A172 (cell line): ENCODE measurements around the gene CHRNA7. TPM values are rescaled to one million over a fixed set of nuclear protein-coding genes. Genes with fewer than 3 reads are reported as not detected.

Source experiments
- DNase-seq: peaks from one replicate; pipeline ENCODE4 v3.0.0-alpha.2; 2015; ENCODE audit warnings: low spot score
- total RNA-seq: library from RNA; depleted of rRNA; stranded (reverse); fragments of >200 nt; shearing (Covaris generic); gene quantifications from 2 replicates; pipeline ENCODE4 v1.2.3, GENCODE V29; 2014

The CHRNA7 gene
- total RNA-seq, 1 experiment from 2014 or later = 0.19 TPM

- DNase-seq = no peak
Observed at GRCh38 chr15:32089851-32090359, 59.6 kb downstream of the CHRNA7 start.

DNA sequence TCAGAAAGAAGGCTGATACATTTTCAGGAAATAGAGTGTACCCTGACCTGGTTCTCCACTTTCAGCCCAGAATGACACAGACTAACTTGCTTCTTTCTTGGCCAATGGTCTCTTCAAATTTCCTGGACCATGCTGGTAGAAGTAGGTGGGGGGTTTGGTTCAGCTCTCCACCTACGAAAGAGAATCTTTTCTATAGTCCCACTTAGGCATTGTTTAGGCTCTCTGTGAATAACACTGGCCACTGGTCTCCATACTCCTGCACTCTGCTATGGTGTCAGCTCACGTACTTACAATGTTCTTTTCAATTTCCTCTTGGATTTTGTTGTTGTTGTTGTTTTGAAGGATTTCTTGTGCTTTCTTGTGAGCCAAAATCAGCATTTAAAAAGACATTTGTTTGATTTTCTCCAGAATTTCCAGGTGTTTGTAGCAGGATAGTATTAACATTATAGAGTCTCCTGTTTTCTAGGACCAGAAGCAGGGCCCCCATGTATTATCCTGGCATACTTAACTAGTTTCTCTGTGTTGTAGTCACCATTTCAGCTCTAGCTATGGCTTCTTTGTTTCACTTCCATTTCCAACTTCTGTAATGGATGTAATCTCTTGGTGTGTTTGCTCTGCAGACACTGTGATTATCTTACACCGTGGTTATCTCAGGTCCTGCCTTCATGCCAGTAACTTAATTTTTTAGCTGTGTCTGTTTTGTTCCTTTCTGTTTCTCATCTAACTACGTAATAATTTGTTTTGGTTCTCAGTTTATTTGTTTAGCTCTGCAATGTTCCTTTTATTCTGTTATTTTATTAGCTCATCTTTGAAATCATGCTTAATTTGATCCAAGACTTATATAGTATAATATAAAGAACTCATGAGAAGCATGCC lies 61.4 kb downstream of the CHRNA7 start:
- DNase-seq = no peak

DNA sequence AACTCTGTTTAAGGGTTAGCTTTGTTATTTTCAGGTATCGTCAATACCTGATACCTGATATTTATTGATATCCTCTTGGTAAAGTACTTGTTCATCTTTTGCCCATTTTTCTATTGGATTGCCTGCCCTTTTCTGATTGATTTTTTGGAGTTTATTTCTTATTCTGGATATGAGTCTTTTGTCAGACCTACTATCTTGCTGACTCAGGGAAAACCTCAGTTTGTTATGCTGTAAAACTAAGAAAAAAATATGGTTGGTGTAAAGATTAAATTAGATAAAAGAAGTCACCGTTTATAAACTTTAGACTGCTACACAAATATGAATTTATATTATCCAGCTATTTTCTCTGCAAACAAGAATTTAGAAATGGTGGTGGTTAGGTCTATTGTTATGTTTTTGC lies 65.9 kb downstream of the CHRNA7 start:
- no peak for DNase-seq

DNA sequence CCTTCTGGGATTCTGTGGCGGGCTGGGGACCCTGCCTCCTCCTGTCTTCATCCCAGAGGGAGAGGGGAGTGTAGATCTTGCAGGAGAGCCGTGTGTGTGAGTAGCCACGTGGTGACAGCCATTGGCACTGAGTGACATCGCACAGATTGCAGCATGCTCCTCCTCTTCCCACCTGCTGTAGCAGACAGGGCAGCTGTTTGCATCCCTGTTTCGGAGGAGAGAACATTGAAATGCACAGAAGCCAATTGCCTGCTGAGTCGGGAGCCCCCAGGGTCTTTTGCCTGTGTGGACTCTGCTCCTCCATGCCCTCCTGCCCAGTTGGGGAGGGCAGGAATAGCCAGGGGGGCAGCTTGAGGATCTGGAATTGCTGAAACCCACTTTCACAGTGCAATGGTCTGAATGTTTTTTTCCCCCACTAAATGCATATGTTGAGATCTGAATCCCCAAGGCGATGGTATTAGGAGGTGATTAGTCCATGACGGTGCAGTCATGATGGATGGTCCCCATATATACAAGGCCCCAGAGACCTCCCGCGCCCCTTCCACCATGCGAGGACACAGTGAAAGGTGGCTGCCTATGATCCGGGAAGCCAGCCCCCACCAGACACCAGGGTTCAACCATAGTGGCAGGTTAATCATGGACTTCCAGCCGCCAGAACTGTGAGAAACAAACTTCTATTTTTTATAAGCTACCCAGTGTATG lies 66.8 kb downstream of the CHRNA7 start:
- DNase-seq = no peak

- DNase-seq = no peak
Observed at GRCh38 chr15:32098033-32098432, 67.7 kb downstream of the CHRNA7 start.

DNA sequence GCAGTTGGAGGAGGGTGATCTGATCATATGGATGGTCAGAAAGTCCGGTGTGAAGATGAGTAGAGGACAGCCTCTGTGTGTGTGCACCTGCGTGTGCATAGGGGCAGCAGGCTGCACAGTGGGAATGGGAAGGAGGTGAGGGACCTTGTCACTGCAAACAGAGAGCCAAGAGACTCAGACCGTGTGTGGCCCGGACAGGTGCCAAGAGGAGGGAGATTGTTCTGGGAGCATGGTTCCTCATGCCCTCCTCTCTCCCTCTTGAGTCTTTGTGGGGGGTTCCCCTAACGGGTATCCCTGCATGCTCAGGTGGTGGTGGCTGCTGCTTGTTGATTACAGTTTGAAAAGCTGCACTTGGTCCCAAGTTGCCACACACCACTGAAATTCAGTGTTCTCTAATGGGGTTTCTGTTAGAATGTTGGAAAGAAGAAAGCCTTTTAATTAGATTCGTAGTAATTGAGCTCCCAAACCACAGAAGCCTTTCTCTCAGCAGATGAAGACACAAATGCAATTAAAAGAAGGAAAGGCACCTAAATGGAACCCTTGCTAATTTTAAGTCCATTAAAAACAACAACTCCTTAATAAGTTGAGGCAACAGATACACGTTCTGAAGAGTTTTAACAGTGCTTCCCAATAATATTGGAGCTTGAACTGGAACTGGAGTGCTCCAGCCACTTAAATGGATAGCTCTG lies 68.9 kb downstream of the CHRNA7 start:
- no peak for DNase-seq

DNA sequence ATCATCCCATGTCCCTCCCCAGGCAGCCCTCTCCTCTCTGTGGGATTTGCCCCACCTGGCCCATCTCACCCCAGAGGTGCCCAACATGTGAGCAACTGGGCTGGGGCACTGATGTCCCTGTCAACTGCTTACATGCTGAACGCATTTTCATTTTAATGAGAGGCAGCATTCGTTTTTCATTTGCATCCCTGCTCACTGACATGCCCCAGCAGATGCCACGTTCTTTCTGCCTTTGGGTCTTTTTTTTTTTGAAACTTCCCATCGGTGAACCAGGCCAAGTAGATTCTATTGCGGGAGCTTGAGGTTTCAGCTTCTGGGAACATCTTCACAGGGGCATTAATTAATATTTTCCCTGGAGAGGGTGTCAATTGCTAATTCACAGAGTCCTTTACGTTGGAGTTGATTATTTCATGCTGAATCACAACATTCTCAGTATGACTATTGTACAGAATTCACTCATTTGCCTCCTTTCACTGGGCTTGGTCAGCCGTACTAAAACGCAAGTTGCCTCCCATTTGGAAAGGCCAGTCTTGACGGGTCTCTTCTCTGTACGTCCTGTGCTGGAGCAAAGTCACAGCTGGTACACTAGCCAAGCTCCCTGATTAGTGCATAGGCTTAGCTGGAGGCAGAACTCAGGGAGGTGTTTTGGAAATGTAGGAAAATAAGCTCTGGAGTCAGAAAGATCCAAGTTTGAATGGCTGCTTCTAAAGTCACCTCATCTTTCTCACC lies 69.8 kb downstream of the CHRNA7 start:
- no peak for DNase-seq

DNA sequence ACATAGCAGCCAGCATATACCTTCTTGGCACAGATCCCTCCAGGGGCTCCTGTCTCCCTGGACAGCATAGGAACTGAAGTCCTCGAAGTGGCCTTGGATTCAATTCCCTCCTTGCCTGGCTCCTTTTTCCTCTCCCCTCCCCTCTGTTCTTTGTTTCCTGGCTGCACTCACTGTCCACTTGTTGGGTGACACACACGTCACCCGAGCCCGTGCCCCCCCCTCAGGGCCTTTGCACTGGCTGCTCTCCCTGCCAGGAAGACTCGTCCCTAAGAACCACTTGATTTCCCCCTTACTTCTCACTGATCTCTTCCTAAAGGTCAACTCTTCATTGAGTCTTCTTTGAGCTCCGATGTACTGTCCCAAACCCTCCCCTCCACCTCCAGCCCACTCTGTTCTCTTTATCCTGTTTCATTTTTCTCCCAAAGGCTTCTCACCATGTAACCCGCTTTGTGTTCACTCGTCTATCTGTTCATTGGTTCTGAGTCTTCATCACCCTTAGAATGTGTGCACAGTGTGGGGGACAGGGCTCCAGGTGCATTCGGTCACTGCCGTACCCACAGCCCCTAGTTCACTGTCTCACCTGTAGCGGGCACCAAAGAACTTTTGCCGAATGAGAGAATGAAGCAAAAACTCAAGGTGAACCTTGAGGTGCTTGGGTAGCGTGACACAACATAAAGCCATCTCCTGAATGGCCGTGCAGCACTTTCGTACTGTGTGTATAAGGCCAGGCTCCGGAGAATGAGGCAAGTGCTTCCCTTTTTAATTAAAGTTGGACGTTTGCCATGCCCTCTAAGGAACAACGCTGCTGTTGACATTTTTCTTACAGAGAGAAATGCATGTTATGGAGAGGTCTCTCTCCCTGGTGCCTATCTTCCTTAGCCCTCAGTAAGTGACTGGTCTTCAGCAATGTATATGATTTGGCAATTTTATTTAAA lies 74.0 kb downstream of the CHRNA7 start:
- no peak for DNase-seq

GRCh38 chr15:32105258-32106241 lies 75.2 kb downstream of the CHRNA7 start:
- no peak for DNase-seq

DNA sequence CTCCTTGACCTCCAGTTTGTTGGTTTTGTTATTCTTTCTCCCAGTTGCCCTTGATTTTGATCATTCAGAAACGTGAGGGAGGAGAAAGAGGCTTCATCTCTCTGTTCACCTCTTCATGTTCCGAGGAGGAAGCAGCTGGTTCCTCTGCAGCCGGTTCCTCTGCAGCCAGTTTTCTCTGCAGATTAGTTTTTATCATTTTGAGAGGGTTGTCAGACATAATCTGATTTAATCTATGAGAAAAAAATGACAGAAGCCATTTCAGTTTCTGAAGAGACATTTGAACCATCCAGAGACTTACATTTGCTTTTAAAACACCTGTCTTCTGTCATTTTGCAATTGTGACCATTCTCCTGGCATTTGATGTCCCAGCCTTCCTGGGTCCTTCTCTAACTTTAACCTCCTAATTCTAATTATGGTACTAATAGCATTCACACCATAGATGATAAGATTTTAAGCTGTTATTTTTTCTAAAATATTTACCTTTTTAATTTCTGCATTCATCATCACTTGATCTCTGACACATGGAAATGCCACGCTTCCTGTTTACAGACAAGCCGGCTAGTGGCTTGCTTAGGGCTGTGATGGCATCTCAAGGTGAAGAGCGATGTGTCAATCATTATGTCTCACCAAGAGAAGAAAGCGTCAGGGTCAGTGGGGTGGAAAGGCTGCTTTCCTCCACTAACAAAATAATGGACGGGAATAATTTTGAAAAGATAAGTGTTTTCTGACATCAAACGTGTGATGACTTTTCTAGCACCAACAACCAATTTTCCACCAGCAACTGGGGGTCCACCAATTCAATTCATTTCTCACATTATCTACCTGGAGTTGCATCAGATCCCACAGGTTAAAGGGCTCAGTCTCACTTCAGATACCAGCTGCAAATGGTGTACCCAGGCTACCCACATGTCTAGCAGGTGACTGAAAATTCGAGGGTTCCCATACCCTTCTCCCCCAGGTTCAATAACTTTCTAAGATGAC lies 76.4 kb downstream of the CHRNA7 start:
- no peak for DNase-seq

DNA sequence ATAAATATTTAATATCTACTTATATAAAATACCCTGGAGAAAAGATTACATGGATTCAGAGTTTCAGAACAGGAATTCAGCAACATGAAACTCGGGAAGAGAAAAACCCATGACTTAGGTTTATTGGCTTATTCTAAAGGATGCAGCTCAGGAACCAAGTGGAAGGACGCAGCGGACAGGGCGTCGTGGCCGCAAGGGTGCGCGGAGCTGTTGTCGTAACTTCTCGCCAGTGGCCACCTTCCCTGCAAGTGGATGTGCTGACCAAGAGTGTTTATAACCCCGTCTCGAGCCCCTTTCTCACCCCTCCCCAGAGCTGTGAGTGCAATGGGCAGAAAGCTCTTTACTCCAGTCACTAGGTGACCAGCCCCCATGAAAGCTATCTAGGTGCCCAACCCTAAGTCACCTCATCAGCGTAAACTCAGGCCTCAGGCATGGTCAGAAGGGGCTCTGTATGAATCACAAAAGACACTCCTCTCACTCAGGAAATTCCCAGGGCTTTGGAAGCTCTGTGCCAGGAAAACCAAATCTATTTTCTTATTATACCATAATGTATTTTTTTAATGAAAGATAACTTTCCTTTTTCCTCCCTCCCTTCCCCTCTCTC lies 77.3 kb downstream of the CHRNA7 start:
- DNase-seq = no peak

DNA sequence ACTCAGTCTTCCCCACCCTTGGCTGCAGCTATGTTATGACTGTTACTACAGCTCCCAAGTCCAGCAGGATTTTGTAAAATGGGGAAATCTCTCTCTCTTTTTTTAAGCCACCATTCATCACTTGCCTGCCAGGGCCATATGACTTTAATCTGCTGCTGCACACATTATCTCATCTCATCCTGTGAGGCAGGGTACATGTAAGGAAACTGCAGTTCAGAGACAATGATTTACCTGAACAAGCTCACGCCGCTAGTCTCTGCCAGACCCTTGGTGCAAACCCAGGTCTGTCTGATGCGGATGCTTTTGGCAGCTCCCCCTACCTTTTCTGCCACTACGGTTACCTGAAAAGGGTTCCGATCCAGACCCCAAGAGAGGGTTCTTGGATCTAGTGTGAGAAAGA lies 78.3 kb downstream of the CHRNA7 start:
- DNase-seq = no peak

GRCh38 chr15:32112101-32112500 lies 81.8 kb downstream of the CHRNA7 start:
- DNase-seq = no peak

GRCh38 chr15:32113224-32113623 lies 82.9 kb downstream of the CHRNA7 start:
- no peak for DNase-seq

DNA sequence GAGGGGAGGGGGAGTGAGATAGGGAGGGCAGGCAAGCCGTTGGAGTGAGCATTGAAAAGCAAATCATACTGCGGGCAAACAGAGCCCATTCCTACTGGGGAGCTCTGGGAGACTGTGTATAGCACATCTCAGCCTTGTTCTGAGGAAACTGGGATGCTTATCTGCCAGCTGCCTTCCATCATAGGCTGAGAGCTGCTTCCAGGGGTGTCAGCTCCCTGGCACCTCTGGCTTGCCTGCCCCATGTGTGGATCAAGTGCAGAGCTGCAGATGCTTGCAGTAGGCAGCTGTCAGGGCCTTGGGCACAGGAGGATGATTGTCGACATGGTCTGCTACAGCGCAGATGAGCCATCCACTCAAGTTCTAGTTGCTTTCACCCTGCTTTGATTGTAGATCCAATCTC lies 86.8 kb downstream of the CHRNA7 start:
- no peak for DNase-seq

- DNase-seq = no peak
Observed at GRCh38 chr15:32119286-32119685, 89.0 kb downstream of the CHRNA7 start.

DNA sequence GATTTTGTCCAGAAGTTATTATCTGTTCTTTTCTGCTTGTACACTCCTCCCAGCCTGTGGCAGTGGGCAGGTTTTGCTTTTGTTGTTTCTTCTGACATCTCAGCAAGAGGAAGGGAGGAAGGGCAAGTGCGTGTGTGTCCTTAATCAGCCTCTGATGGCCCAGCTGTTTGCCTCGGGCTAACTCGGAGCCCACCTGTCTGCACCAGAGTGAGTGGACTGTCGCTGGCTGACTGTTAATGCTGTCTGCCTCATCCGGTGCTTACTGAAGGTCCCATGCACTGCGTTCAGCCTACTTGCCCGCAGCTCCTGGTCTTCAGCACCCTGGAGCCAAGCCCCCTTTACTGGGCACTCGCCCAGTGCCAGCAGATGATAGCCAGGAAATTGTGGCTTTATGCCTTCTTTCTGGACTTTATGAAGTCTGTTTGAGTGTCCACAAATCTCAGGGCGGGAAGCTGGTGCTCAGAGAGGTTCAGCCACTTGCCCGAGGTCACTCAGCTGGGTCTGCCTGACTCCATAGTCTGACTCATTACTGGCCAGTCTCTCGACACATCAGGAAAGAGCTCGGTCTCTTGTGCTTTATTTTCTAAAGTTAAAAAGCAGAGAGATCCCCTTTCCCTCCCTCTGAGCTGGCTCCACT lies 89.5 kb downstream of the CHRNA7 start:
- no peak for DNase-seq
